A204.1 (cell line): ENCODE results near the gene MSANTD1.

Experiments used
- FAIRE-seq: peaks from 2 replicates; lab custom pipeline; 2012; peaks lifted over from hg19 to GRCh38; lab: Jason Lieb, UNC

The MSANTD1 gene

GRCh38 chr4:3248811-3249661, at the start of gene MSANTD1:
MSANTD1 (plus strand) TSS chr4:3249159; CDS start chr4:3249223, 64 bp downstream.
- no peak for FAIRE-seq

- FAIRE-seq = no peak
These were observed 49.1 kb upstream of the MSANTD1 start for GRCh38 chr4:3199653-3200422.

- no peak for FAIRE-seq
These were observed 48.4 kb upstream of the MSANTD1 start for GRCh38 chr4:3200423-3201090.

GRCh38 chr4:3201718-3202702, 46.9 kb upstream of the MSANTD1 start:
- no peak for FAIRE-seq

GRCh38 chr4:3202836-3203820, 45.8 kb upstream of the MSANTD1 start:
- no peak for FAIRE-seq

GRCh38 chr4:3203971-3204431, 45.0 kb upstream of the MSANTD1 start:
- FAIRE-seq = no peak

GRCh38 chr4:3205995-3206394, 43.0 kb upstream of the MSANTD1 start:
- FAIRE-seq = no peak

- no peak for FAIRE-seq
These were observed 42.4 kb upstream of the MSANTD1 start for GRCh38 chr4:3206439-3207100.

GRCh38 chr4:3207531-3208037, 41.4 kb upstream of the MSANTD1 start:
- FAIRE-seq = no peak

- FAIRE-seq = no peak
These were observed 40.1 kb upstream of the MSANTD1 start for GRCh38 chr4:3208826-3209225.

- no peak for FAIRE-seq
These were observed 39.2 kb upstream of the MSANTD1 start for GRCh38 chr4:3209551-3210325.

- no peak for FAIRE-seq
These were observed 38.5 kb upstream of the MSANTD1 start for GRCh38 chr4:3210467-3210866.

- no peak for FAIRE-seq
These were observed 37.1 kb upstream of the MSANTD1 start for GRCh38 chr4:3211866-3212265.

GRCh38 chr4:3212391-3213105, 36.4 kb upstream of the MSANTD1 start:
- FAIRE-seq = no peak

- no peak for FAIRE-seq
These were observed 35.9 kb upstream of the MSANTD1 start for GRCh38 chr4:3213106-3213425.

- FAIRE-seq = no peak
These were observed 35.2 kb upstream of the MSANTD1 start for GRCh38 chr4:3213661-3214250.

- no peak for FAIRE-seq
These were observed 33.7 kb upstream of the MSANTD1 start for GRCh38 chr4:3215256-3215655.

- no peak for FAIRE-seq
These were observed 33.2 kb upstream of the MSANTD1 start for GRCh38 chr4:3215733-3216132.
